ENCODE results near the gene ZDHHC7.

Gene ZDHHC7

DNA sequence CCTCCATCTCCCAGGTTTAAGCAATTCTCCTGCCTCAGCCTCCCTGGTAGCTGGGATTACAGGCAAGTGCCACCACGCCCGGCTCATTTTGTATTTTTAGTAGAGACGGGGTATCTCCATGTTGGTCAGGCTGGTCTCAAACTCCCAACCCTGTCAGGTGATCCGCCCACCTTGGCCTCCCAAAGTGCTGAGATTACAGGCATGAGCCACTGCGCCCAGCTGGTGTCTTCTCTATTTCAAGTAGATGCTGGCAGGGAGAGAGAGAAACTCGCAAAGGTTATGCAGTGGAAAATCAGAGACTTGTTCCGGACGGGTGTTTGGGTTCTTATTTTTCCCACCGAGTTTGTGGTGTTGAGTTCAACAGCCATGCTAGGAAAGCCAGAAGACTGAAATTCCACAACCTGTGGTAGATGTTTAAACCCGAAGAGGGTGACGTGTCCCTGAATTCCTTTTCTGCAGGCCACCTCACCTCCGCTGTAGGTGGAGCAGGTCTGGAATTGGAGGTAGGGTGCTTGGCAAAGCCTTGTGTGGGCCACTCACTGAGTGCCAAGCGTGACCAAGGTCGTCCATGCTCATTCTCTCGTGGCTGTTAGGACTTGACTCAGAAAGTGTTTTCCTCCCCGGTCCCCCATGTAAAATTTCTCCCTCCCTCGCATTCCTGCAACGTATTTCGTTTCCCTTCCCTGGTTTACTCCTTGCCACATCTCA, 7.3 kb upstream of the ZDHHC7 start:
- no peak for DNase-seq (ENCODE audit: low spot score)

GRCh38 chr16:85017633-85018032, 6.3 kb upstream of the ZDHHC7 start:
- no peak for DNase-seq (ENCODE audit: low spot score)

DNA sequence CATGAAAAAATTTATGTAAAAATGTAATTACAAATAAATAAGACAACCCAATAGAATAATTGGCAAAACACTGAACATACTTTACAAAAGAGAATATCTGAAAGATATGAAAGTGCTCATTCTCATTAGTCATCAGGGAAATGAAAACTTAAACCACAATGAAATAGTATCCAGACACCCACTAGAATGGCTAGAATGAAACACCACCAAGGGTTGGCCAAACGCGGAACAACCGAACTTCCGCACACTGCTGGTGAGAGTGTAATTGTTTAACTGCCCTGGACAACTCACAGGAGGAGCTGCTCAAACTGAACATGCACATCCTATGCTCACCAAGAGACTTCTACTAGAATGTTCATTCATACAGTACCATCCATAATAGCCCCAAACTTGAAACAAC, 5.8 kb upstream of the ZDHHC7 start:
- no peak for DNase-seq (ENCODE audit: low spot score)

GRCh38 chr16:85015481-85016187, 4.3 kb upstream of the ZDHHC7 start:
- no peak for DNase-seq (ENCODE audit: low spot score)

DNA sequence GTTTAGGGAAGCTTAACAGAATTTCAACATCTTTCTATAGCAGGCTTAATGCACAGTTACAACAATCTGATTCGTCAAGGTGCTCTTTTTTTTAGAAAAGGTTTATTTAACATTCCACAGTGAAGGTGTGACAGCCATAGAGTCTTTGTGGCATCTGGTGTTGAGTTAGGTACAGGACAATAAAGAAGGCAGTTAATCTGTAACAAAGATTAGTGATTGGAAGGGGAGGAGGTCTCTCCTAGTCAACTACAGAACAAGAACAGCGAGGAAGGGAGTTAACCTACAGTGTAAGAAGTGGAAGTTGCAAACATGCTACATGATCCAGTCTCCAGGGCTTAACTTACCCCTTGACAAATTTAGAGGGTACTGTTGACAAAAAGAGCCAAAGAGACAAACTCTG, 3.0 kb upstream of the ZDHHC7 start:
- no peak for DNase-seq (ENCODE audit: low spot score)

- DNase-seq (ENCODE audit: low spot score): no peak
Measured at GRCh38 chr16:85011846-85012284, 530 bp upstream of the ZDHHC7 start.

GRCh38 chr16:85010446-85010930, 847 bp downstream of the ZDHHC7 start:
- DNase-seq (ENCODE audit: low spot score): no peak

DNA sequence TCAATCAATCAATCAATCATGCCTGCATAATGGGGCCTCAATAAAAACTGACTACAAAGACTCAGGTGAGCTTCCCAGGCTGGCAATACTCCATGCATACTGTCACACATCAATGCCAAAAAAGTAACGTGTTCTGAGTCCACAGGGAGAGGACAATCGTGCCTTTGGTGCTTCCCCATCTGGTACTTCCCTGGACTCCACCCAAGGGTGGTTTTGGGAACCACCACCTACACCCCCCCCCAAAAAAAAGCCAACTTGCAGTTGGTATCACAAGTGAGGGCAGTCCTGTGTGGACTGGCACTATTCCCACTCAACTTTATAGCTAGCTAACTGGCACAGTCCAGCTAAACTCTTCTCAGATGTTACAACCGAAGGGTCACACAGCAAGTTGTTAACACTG, 3.1 kb downstream of the ZDHHC7 start:
- no peak for DNase-seq (ENCODE audit: low spot score)

DNA sequence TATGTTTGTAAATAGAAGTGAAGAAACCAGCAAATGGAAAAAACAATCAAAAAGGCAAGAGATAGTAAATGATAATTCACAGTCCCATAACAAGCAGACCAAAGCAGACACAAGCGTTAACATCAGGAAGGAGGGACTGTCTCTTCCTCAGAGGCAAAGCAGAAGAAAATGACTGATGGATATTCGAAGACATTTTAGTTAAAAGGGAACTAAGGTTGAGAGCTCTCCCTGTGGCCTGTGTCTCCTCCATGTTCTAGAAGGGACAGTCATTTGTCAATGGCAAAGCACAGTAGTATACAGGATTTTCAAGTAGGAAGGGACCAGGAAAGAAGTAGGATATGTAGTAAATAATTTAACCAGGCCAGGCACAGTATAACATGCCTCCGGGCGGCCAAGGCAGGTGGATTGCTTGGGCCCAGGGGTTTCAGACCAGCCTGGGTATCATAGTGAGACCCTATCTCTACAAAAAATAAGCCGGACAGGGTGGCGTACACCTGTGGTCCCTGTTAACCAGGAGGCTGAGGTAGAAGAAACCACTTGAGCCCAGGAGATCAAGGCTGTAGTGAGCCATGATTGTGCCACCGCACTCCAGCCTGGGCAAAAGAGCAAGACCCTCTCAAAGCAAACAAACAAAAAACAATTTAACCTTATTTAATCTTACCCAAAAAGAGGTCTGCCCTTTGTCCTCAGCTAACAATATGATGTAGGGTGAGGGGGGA, 3.7 kb downstream of the ZDHHC7 start:
- DNase-seq (ENCODE audit: low spot score): no peak

DNA sequence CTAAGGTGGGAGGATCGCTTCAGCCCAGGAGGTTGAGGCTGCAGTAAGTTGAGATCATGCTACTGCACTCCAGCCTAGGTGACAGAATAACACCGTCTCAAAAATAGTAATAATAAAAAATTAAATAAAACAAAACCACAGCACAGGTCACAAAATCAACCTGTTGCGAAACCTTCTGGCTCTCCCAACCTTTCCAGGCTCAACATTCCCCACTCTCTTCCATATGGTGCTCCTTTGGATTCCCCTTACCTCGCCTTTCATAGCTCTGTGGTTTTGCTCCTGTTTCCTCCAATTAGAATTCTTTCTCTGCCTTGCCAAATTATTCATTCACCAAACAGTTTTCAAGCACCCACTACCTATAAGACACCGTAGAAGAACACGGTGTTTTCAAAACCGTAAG, 4.7 kb downstream of the ZDHHC7 start:
- no peak for DNase-seq (ENCODE audit: low spot score)

- no peak for DNase-seq (ENCODE audit: low spot score)
Measured at GRCh38 chr16:85005285-85006069, 5.9 kb downstream of the ZDHHC7 start.

DNA sequence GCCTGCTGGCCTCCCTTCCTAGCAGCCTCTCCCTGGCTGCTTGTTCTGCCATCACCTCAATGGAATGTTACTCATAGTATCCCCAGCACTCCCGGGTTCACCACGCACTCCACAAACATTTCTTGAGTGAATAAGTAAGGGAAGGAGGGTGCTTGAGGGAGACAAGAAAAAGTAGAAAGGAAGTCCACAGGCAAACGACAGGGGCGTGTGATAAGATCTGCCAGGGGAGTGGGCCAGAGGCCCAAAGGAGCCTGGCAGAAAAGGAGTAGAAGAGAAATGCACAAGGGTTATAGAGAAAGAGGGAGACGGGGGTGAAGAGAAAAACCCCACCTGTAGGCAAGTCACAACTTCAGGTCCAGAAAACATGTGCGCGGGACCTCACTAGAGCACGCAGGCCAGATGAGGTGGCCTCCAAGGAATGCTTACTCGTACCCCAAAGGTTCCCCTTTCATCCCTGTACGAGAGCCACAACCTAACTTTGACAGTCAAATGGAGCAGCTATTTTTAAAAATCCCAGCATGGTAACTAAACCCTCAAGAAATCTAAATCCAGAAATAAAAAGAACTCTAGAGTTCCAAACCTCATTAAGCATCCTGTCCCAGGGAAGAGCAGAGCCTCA, 6.6 kb downstream of the ZDHHC7 start:
- no peak for DNase-seq (ENCODE audit: low spot score)

DNA sequence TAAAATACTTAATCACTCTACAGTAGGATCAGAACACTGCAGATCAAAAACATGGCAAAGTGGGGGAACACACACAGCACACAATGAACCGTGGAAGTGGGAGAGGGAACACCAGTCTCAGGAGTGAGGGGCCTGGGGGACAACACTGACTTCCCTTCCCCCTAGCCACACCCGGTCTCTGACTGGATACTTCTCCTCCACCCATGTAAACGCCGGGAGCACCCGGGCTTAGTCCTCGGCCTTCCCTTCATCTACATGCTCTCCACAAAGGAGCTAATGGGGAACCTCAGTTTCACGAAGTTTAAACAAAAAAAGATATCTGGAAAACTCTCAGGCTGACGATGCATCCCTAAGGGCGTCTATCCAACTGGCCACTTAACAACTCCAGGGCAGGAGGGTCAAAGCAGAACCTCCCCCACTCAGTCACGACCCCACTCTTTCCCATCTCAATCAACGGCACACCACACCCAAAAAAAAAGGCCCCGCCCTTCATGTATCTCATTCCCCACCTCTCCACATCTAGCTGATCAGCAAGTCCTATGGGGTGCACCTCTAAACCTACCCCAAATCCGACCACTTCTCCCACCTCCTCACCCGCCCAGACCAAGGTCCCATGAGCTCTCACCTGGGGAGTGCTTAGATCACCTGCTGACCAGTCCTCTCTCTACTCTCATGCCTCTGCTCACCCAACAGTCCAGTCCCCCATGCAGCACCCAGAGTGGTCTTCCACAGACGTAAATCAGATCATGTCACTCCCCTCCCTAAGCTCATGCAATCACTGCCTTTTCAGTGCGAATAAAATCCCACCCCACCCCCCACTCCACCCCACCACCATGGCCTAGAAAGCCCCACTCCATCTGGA, 7.4 kb downstream of the ZDHHC7 start:
- DNase-seq (ENCODE audit: low spot score): no peak

DNA sequence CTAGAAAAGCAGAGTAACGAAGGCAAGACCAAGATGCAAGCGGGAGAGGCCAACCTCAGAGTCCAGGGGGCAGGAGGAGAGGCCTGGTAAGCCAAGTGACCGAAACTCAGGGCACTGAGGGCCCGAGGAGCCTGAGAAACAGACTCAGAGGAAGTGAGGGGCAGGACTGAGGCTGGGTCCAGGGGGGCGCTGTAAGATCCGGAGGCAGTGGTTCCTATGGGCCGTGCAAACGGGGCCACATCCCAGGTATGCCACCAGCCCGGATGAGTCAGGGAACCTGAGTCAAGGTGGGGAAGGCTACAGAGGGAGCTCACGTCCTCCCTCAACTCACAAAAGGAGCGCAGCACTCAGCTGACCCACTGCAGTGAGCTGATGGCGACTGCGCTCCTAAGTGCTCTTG, 8.3 kb downstream of the ZDHHC7 start:
- no peak for DNase-seq (ENCODE audit: low spot score)

DNA sequence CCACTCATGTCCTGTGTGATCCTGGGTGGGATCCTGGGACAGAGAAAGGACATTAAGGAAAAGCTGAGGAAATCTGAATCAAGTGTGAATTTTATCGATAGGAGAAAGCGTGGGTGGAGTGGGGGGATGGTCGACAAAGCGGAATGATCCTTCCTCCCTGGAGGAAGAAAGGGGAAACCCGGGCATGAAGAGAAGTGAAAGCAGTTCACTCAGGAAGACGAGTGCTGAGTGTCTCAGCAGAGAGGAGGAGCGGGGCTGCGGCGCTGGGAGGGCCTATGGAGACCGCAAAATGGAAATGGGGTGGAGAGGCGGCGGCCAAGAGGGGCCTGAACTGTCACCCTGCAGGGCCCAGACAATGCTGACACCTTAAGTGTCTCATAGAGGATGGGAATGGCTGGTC, 8.7 kb downstream of the ZDHHC7 start:
- DNase-seq (ENCODE audit: low spot score): peak; percentile 58

DNA sequence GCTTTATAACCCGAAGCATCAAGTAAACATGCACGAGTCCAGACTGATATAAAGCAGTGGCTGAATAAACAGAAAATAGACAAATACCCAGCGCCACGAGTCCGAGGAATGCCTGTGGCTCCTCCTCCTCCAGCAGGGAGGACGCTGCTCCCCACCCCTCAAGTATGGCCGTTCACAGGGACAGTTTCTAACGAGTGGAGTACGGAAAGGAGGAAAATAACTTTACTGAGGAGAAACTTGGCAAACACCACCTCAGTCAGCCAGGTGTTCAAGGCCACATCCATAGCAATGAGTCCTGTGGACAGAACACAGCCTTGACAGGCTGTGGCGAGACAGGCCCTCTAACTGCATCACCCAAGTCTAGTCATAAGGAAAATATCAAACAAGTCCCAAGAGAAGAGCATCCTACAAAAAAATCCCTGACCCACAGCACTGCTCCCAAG, 9.2 kb downstream of the ZDHHC7 start:
- DNase-seq (ENCODE audit: low spot score): no peak

- no peak for DNase-seq (ENCODE audit: low spot score)
Measured at GRCh38 chr16:84999857-85000480, 11.4 kb downstream of the ZDHHC7 start.

DNA sequence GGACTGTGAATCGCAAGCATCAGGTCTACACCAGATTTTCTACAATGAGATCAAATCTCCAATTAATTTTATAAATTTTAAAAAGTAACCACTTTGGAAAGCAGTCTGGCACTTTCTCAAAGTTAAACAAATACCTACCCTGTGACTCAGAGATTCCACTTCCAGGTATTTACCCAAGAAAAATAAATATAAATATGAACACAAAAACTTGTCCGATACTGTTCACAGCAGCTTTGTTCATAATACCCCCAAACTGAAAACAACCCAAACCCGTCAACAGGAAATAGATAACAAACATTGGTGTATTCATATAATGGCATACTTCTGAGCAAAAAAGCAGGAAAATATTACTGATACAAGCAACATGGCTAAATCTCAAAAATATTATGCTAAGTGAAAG, 12.1 kb downstream of the ZDHHC7 start:
- DNase-seq (ENCODE audit: low spot score): no peak

DNA sequence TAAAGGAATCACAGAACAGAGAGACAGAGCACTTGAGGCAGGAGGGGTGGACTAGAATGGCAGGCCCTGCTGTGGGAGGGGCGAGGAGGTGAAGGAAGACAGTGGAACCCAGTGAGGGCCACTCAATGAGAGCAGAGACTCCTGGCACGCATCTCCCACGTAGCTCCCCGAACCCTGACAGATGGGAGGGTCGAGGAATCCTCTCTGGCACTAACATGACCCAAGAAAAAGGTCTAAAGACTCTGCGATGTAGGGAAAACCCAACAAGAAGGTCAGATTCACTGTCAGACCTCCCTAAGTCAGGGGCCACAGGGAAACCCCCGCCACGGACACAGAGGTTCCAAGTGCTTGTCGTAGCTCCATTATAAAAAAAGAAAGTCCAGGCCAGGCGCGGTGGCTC, 15.0 kb downstream of the ZDHHC7 start:
- no peak for DNase-seq (ENCODE audit: low spot score)

GRCh38 chr16:84995663-84996062, 15.7 kb downstream of the ZDHHC7 start:
- DNase-seq (ENCODE audit: low spot score): no peak
